ENCODE results near the gene CSNK2A3.

DNA sequence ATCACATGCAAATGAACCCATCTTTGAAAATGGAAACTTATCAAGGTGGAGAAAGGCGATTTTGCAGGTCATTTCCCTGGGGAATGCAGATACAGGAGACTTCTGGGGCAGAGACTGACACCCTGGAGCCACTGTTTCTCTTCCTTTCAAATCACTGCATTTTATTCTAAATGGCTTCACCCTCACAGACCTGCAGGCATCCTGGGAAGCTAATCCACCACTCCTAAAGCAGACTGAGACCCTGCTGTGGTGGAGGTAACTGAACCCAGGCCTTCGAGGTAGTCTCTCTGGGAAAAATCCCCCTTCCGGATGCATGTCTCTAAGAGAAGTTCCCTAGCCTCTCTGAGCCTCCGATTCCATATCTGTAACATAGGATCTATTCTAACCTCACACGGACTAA is 20.9 kb upstream of the CSNK2A3 start:
- TF ChIP-seq STAT1 (IDR thresholded peaks at IDR 0.05; ENCODE audit: unreplicated experiment) (no peak), EZH2phosphoT487 (IDR thresholded peaks at IDR 0.05; ENCODE audit: unreplicated experiment) (no peak), EZH2 (IDR thresholded peaks at IDR 0.05; ENCODE audit: low read depth, unreplicated experiment) (no peak), NANOG (IDR thresholded peaks at IDR 0.05; ENCODE audit: borderline replicate concordance) (no peak)
- TF ChIP-seq, protein P1, sequence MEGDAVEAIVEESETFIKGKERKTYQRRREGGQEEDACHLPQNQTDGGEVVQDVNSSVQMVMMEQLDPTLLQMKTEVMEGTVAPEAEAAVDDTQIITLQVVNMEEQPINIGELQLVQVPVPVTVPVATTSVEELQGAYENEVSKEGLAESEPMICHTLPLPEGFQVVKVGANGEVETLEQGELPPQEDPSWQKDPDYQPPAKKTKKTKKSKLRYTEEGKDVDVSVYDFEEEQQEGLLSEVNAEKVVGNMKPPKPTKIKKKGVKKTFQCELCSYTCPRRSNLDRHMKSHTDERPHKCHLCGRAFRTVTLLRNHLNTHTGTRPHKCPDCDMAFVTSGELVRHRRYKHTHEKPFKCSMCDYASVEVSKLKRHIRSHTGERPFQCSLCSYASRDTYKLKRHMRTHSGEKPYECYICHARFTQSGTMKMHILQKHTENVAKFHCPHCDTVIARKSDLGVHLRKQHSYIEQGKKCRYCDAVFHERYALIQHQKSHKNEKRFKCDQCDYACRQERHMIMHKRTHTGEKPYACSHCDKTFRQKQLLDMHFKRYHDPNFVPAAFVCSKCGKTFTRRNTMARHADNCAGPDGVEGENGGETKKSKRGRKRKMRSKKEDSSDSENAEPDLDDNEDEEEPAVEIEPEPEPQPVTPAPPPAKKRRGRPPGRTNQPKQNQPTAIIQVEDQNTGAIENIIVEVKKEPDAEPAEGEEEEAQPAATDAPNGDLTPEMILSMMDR (conservative IDR thresholded peaks at IDR 0.05; ENCODE audit: low read depth in 2 of 2) = no peak
- TF ChIP-seq, protein P2, sequence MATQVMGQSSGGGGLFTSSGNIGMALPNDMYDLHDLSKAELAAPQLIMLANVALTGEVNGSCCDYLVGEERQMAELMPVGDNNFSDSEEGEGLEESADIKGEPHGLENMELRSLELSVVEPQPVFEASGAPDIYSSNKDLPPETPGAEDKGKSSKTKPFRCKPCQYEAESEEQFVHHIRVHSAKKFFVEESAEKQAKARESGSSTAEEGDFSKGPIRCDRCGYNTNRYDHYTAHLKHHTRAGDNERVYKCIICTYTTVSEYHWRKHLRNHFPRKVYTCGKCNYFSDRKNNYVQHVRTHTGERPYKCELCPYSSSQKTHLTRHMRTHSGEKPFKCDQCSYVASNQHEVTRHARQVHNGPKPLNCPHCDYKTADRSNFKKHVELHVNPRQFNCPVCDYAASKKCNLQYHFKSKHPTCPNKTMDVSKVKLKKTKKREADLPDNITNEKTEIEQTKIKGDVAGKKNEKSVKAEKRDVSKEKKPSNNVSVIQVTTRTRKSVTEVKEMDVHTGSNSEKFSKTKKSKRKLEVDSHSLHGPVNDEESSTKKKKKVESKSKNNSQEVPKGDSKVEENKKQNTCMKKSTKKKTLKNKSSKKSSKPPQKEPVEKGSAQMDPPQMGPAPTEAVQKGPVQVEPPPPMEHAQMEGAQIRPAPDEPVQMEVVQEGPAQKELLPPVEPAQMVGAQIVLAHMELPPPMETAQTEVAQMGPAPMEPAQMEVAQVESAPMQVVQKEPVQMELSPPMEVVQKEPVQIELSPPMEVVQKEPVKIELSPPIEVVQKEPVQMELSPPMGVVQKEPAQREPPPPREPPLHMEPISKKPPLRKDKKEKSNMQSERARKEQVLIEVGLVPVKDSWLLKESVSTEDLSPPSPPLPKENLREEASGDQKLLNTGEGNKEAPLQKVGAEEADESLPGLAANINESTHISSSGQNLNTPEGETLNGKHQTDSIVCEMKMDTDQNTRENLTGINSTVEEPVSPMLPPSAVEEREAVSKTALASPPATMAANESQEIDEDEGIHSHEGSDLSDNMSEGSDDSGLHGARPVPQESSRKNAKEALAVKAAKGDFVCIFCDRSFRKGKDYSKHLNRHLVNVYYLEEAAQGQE (IDR thresholded peaks at IDR 0.05; ENCODE audit: unreplicated experiment) = no peak

Data from GM23338 (cell line).